IMR-90 (cell line): ENCODE measurements around the gene TMEM176A. TPM values are rescaled to one million over a fixed set of nuclear protein-coding genes. Genes with fewer than 3 reads are reported as not detected.
A peak's percentile ranks its signal among the peaks of the same experiment; 100 is the strongest.

Experiments used
- ATAC-seq: fragments of 200-7000 bp; cut with Tn5 transposase; 2 replicates; pipeline ENCODE4 v1.9.1; 2020; ENCODE audit warnings: low read depth, mild to moderate bottlenecking, moderate library complexity
- BruUV-seq: library from RNA; stranded (reverse); fragments of 400-500 nt; replicated peaks from 2 replicates; lab custom pipeline; 2021; lab: Mats Ljungman, UMichigan
- CTCF ChIA-PET: fragments of 300-600 bp; formaldehyde crosslinking; extraction: SDS; loops from one replicate; lab custom pipeline; 2021; ENCODE audit warnings: antibody characterized with exemption; lab: Yijun Ruan, JAX
- POLR2A ChIA-PET: fragments of 300-600 bp; sonication (Branson Sonifier 250); formaldehyde crosslinking; loops from one replicate; lab custom pipeline; 2022; ENCODE audit warnings: antibody characterized with exemption; ENCODE audit not compliant: unreplicated experiment; lab: Charles Lee
- DNase-seq: peaks from one replicate; pipeline ENCODE4 v3.0.0; 2013
- H2AFZ ChIP-seq: replicated peaks from 2 replicates; pipeline ENCODE3; 2013; ENCODE audit warnings: low read length, mild to moderate bottlenecking; ENCODE audit not compliant: poor library complexity
- H2AK5ac ChIP-seq: 2 replicates; pipeline ENCODE4 v1.6.1; 2013; ENCODE audit warnings: low read depth, low read length, inconsistent platforms
- H2AK9ac ChIP-seq: replicated peaks from 2 replicates; pipeline ENCODE3; 2013; ENCODE audit warnings: mild to moderate bottlenecking, low read depth, low read length, moderate library complexity; ENCODE audit not compliant: poor library complexity
- H2BK120ac ChIP-seq: 2 replicates; pipeline ENCODE4 v1.6.1; 2013; ENCODE audit warnings: low read depth, low read length, inconsistent platforms
- H2BK15ac ChIP-seq: 3 replicates; pipeline ENCODE4 v1.6.1; 2013; ENCODE audit warnings: low read depth, low read length, inconsistent platforms
- H2BK20ac ChIP-seq: 2 replicates; pipeline ENCODE4 v1.6.1; 2013; ENCODE audit warnings: low read depth, mild to moderate bottlenecking, inconsistent platforms, low read length, moderate library complexity
- H2BK5ac ChIP-seq: 2 replicates; pipeline ENCODE4 v1.6.1; 2013; ENCODE audit warnings: mild to moderate bottlenecking, low read depth, low read length, inconsistent platforms; ENCODE audit not compliant: poor library complexity, severe bottlenecking
- H3K14ac ChIP-seq: replicated peaks from 2 replicates; pipeline ENCODE4 v1.6.1; 2013; ENCODE audit warnings: low read depth, low read length, inconsistent platforms
- H3K18ac ChIP-seq: 2 replicates; pipeline ENCODE4 v1.6.1; 2013; ENCODE audit warnings: low read depth, low read length, control low read depth
- H3K23ac ChIP-seq: 2 replicates; pipeline ENCODE4 v1.6.1; 2013; ENCODE audit warnings: low read depth, low read length, inconsistent platforms
- H3K27ac ChIP-seq: 2 replicates; pipeline ENCODE4 v1.5.1; 2013; ENCODE audit warnings: mild to moderate bottlenecking, control low read depth, low read length; ENCODE audit not compliant: insufficient read depth
- H3K27me3 ChIP-seq: 2 replicates; pipeline ENCODE4 v1.6.1; 2013; ENCODE audit warnings: low read length; ENCODE audit not compliant: control insufficient read depth, insufficient read depth
- H3K36me3 ChIP-seq: 2 replicates; pipeline ENCODE4 v1.6.1; 2013; ENCODE audit warnings: low read length, mixed read lengths; ENCODE audit not compliant: control insufficient read depth, insufficient read depth
- H3K4ac ChIP-seq: 2 replicates; pipeline ENCODE4 v1.6.1; 2013; ENCODE audit warnings: low read depth, low read length, inconsistent platforms
- H3K4me1 ChIP-seq: 2 replicates; pipeline ENCODE4 v1.6.1; 2013; ENCODE audit warnings: low read length, mixed read lengths; ENCODE audit not compliant: control insufficient read depth, insufficient read depth
- H3K4me2 ChIP-seq: 2 replicates; pipeline ENCODE4 v1.6.1; 2013; ENCODE audit warnings: low read depth, mild to moderate bottlenecking, control low read depth, low read length, moderate library complexity
- H3K4me3 ChIP-seq: 2 replicates; pipeline ENCODE4 v1.5.1; 2013; ENCODE audit warnings: low read depth, mild to moderate bottlenecking, control low read depth, low read length, moderate library complexity; ENCODE audit not compliant: insufficient read depth
- H3K56ac ChIP-seq: 2 replicates; pipeline ENCODE4 v1.6.1; 2013; ENCODE audit warnings: low read length, inconsistent platforms; ENCODE audit not compliant: insufficient read depth; ENCODE audit errors: extremely low read depth
- H3K79me1 ChIP-seq, 2 experiments: 2 replicates each; pipeline ENCODE4 v1.6.1; 2013; ENCODE audit warnings: low read length in 2 of 2, inconsistent platforms in 1 of 2, low read depth in 1 of 2
- H3K9ac ChIP-seq: 2 replicates; pipeline ENCODE4 v1.6.1; 2013; ENCODE audit warnings: low read depth, low read length, control low read depth
- H3K9me1 ChIP-seq: 2 replicates; pipeline ENCODE4 v1.6.1; 2013; ENCODE audit warnings: low read length, inconsistent platforms; ENCODE audit not compliant: insufficient read depth
- H3K9me3 ChIP-seq: 2 replicates; pipeline ENCODE4 v1.6.1; 2013; ENCODE audit warnings: low read length; ENCODE audit not compliant: control insufficient read depth, insufficient read depth
- H4K20me1 ChIP-seq: 2 replicates; pipeline ENCODE4 v1.6.1; 2013; ENCODE audit warnings: low read length, inconsistent platforms; ENCODE audit not compliant: insufficient read depth
- H4K5ac ChIP-seq: 2 replicates; pipeline ENCODE4 v1.6.1; 2013; ENCODE audit warnings: mild to moderate bottlenecking, low read depth, low read length, control low read depth
- H4K8ac ChIP-seq, 2 experiments: 2 replicates each; pipeline ENCODE4 v1.6.1; 2013; ENCODE audit warnings: low read depth in 2 of 2, low read length in 2 of 2, control low read depth in 1 of 2, inconsistent platforms in 1 of 2
- H4K91ac ChIP-seq: 2 replicates; pipeline ENCODE4 v1.6.1; 2013; ENCODE audit warnings: low read depth, low read length, inconsistent platforms; ENCODE audit not compliant: insufficient read depth
- BHLHE40 ChIP-seq: fragments of 150-350 bp; IDR thresholded peaks from 2 replicates; pipeline ENCODE4 v1.6.1; 2016; ENCODE audit warnings: mild to moderate bottlenecking, low read depth, low read length
- CEBPB ChIP-seq: IDR thresholded peaks from 2 replicates; pipeline ENCODE4 v1.6.1; 2012; ENCODE audit warnings: low read depth, low read length, improper control_type of control experiment
- CHD1 ChIP-seq: IDR thresholded peaks from 2 replicates; pipeline ENCODE4 v1.6.1; 2012; ENCODE audit warnings: low read depth, low read length, improper control_type of control experiment
- FOS ChIP-seq: fragments of 150-350 bp; IDR thresholded peaks from 2 replicates; pipeline ENCODE4 v1.6.1; 2016; ENCODE audit warnings: low read depth, low read length
- MAFK ChIP-seq: IDR thresholded peaks from 2 replicates; pipeline ENCODE4 v1.6.1; 2012; ENCODE audit warnings: low read depth, low read length, improper control_type of control experiment
- MAZ ChIP-seq: IDR thresholded peaks from 2 replicates; pipeline ENCODE4 v1.6.1; 2012; ENCODE audit warnings: low read depth, mild to moderate bottlenecking, low read length, improper control_type of control experiment, moderate library complexity, borderline replicate concordance
- MXI1 ChIP-seq: IDR thresholded peaks from 2 replicates; pipeline ENCODE4 v1.6.1; 2012; ENCODE audit warnings: low read depth, mild to moderate bottlenecking, low read length, moderate library complexity, borderline replicate concordance
- NFE2L2 ChIP-seq: fragments of 150-350 bp; IDR thresholded peaks from 2 replicates; pipeline ENCODE4 v1.6.1; 2016; ENCODE audit warnings: low read depth, mild to moderate bottlenecking, low read length
- POLR2A ChIP-seq: IDR thresholded peaks from 2 replicates; pipeline ENCODE4 v1.6.1; 2012; ENCODE audit warnings: mild to moderate bottlenecking, low read depth, low read length
- RAD21 ChIP-seq: IDR thresholded peaks from 2 replicates; pipeline ENCODE4 v1.6.1; 2012; ENCODE audit warnings: low read length, improper control_type of control experiment
- RCOR1 ChIP-seq: IDR thresholded peaks from 2 replicates; pipeline ENCODE4 v1.6.1; 2012; ENCODE audit warnings: mild to moderate bottlenecking, low read length, improper control_type of control experiment; ENCODE audit not compliant: insufficient replicate concordance
- RFX5 ChIP-seq: IDR thresholded peaks from 2 replicates; pipeline ENCODE4 v1.8.0; 2012; ENCODE audit warnings: low read depth, mild to moderate bottlenecking, low read length, moderate library complexity
- SMC3 ChIP-seq: fragments of 150-350 bp; IDR thresholded peaks from 2 replicates; pipeline ENCODE4 v1.6.1; 2016; ENCODE audit warnings: low read depth, mild to moderate bottlenecking, antibody characterized with exemption, low read length, moderate library complexity
- WGBS, 2 experiments: methylation state at CpG; one replicate each; pipeline versions ENCODE4 v1.1.5 to v1.1.7; 2013; ENCODE audit warnings: missing lambda C conversion rate in 2 of 2; ENCODE audit not compliant: insufficient read length in 1 of 2; ENCODE audit errors: extremely low coverage in 2 of 2; 5-methylcytosine and 5-hydroxymethylcytosine counted together
- dilution Hi-C: fragments of 300-500 bp; cut with HindIII; formaldehyde crosslinking; loops from one replicate; pipeline ENCODE4 v1.14.3; 2018; ENCODE audit warnings: low sequenced_read_pairs; ENCODE audit not compliant: unreplicated experiment
- in situ Hi-C: fragments of 300-500 bp; cut with MboI; formaldehyde crosslinking; loops from 3 replicates; pipeline ENCODE4 v1.14.3; 2019; ENCODE audit warnings: low sequenced_read_pairs, inconsistent platforms, mixed read lengths
- intact Hi-C: fragments of 100-400 bp; cut with micrococcal nuclease; formaldehyde crosslinking; loops from 2 replicates; pipeline ENCODE4 v1.10.0; 2022
- polyA plus RNA-seq, 3 experiments: library from polyadenylated mRNA; depleted of rRNA; stranded (reverse); fragments of >200 nt; gene quantifications; 2 replicates each; pipeline ENCODE4 v1.2.3, GENCODE V29; 2012; ENCODE audit warnings: low replicate concordance in 1 of 3
- total RNA-seq: library from RNA; depleted of rRNA; stranded (reverse); fragments of >200 nt; gene quantifications from 2 replicates; pipeline ENCODE4 v1.2.3, GENCODE V29; 2012
- TF ChIP-seq, protein P1 (sequence below): conservative IDR thresholded peaks from 2 replicates; pipeline ENCODE4 v1.5.1; 2012; ENCODE audit warnings: mild to moderate bottlenecking, low read depth, low read length, improper control_type of control experiment
- TF ChIP-seq, protein P2 (sequence below): fragments of 150-350 bp; IDR thresholded peaks from 2 replicates; pipeline ENCODE4 v1.6.1; 2016; ENCODE audit warnings: low read depth, mild to moderate bottlenecking, low read length, moderate library complexity, borderline replicate concordance

TMEM176A gene
- total and polyA plus RNA-seq, 2 of the 4 experiments (the other 2 are of a cell fraction) = not detected

- no peaks in the 10 kb centered on the region for H3K79me1 ChIP-seq
- BruUV-seq = no TSS peak
- H3K27me3 ChIP-seq = no peaks in the 10 kb centered on the region
- H3K27ac ChIP-seq = peak overlapping the region; percentile 91; the same call in 1 of the 2 replicates
- H2AK9ac ChIP-seq = no peak overlapping the region
- no peaks in the 10 kb centered on the region for H3K36me3 ChIP-seq
- H3K9me3 ChIP-seq = no peaks in the 10 kb centered on the region
- H3K23ac ChIP-seq = no peak overlapping the region
- ChIA-PET CTCF (interaction anchor here (0.8 kb wide), 1 partner anchor 117 kb away, joined by 5 read pairs; no protein-coding TSS in a partner anchor), POLR2A (no interaction called here)
- H3K9ac ChIP-seq = no peak overlapping the region
- H3K4me1 ChIP-seq = peaks cover 45% of the 10 kb centered on the region
- H2AFZ ChIP-seq = no peak overlapping the region
- H2BK15ac ChIP-seq = peak overlapping the region; percentile 83; the same call in 2 of the 3 replicates
- peak overlapping the region; percentile 75 to 98; a peak in 2 of 4 replicates for H4K8ac ChIP-seq
- in situ Hi-C loops = loop anchor here (25.0 kb wide), 1 partner anchor 328 kb away; no protein-coding TSS in a partner anchor
- H3K4ac ChIP-seq = peak overlapping the region; percentile 98
- H4K91ac ChIP-seq = peak overlapping the region; percentile 97
- H3K9me1 ChIP-seq = peaks cover 9% of the 10 kb centered on the region; the same call in 1 of the 2 replicates
- H3K56ac ChIP-seq = no peak overlapping the region
- no peaks in the 10 kb centered on the region for H4K20me1 ChIP-seq
- peak overlapping the region; percentile 92 for H3K18ac ChIP-seq
- intact Hi-C loops = no loop called here
- DNase-seq = no peak
- dilution Hi-C loops = no loop called here
- H3K4me2 ChIP-seq = no peak overlapping the region
- peak overlapping the region; percentile 50; the same call in 1 of the 2 replicates for H3K14ac ChIP-seq
- no peak overlapping the region for H2BK5ac ChIP-seq
- H2BK20ac ChIP-seq = peak overlapping the region; percentile 98
- no peak overlapping the region for H3K4me3 ChIP-seq
- no peak for ATAC-seq
- H2AK5ac ChIP-seq = peak overlapping the region; percentile 94
- H2BK120ac ChIP-seq = peak overlapping the region; percentile 98
- WGBS, 2 experiments = 74% methylated on average over 4 of the region's 9 CpGs; no CpG with 5 or more reads in 1 of the 2 experiments
- peak overlapping the region; percentile 74; the same call in 1 of the 2 replicates for H4K5ac ChIP-seq
- TF ChIP-seq CEBPB (no peak), RCOR1 (no peak), FOS (no peak), SMC3 (no peak), MAFK (no peak), MAZ (no peak), CHD1 (no peak), MXI1 (no peak), BHLHE40 (no peak), NFE2L2 (no peak), POLR2A (no peak), RAD21 (no peak), RFX5 (no peak)
- TF ChIP-seq, protein P1, sequence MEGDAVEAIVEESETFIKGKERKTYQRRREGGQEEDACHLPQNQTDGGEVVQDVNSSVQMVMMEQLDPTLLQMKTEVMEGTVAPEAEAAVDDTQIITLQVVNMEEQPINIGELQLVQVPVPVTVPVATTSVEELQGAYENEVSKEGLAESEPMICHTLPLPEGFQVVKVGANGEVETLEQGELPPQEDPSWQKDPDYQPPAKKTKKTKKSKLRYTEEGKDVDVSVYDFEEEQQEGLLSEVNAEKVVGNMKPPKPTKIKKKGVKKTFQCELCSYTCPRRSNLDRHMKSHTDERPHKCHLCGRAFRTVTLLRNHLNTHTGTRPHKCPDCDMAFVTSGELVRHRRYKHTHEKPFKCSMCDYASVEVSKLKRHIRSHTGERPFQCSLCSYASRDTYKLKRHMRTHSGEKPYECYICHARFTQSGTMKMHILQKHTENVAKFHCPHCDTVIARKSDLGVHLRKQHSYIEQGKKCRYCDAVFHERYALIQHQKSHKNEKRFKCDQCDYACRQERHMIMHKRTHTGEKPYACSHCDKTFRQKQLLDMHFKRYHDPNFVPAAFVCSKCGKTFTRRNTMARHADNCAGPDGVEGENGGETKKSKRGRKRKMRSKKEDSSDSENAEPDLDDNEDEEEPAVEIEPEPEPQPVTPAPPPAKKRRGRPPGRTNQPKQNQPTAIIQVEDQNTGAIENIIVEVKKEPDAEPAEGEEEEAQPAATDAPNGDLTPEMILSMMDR = no peak
- TF ChIP-seq, protein P2, sequence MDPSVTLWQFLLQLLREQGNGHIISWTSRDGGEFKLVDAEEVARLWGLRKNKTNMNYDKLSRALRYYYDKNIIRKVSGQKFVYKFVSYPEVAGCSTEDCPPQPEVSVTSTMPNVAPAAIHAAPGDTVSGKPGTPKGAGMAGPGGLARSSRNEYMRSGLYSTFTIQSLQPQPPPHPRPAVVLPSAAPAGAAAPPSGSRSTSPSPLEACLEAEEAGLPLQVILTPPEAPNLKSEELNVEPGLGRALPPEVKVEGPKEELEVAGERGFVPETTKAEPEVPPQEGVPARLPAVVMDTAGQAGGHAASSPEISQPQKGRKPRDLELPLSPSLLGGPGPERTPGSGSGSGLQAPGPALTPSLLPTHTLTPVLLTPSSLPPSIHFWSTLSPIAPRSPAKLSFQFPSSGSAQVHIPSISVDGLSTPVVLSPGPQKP = no peak
Observed at GRCh38 chr7:150784120-150784736, 16.3 kb upstream of the TMEM176A start.
